Activated naive CD8-positive, alpha-beta T cell treated with anti-CD3 and anti-CD28 coated beads, Interleukin-2, amount 10 ng/mL, durations not matched to agents 7 days and 5 days (primary cell): Measurements from ENCODE around the gene HSBP1. TPM values are rescaled to one million over a fixed set of nuclear protein-coding genes. Genes with fewer than 3 reads are reported as not detected.

Experiments
- ATAC-seq: fragments of 150-1000 bp; cut with Tn5 transposase; one replicate; pipeline ENCODE4 v1.10.0; 2021; ENCODE audit warnings: low read depth, moderate library complexity
- POLR2A ChIA-PET: fragments of 350-600 bp; sonication (Branson Sonifier 250); formaldehyde crosslinking; loops from one replicate; lab custom pipeline; 2021; ENCODE audit warnings: antibody characterized with exemption; lab: Charles Lee
- DNase-seq: peaks from one replicate; pipeline ENCODE4 v3.0.0; 2021
- H3K27ac Mint-ChIP-seq: one replicate; pipeline ENCODE4 v1.8.0; 2022; ENCODE audit warnings: mild to moderate bottlenecking, mixed read lengths
- H3K27me3 Mint-ChIP-seq: one replicate; pipeline ENCODE4 v1.8.0; 2022; ENCODE audit warnings: mild to moderate bottlenecking, moderate library complexity, mixed read lengths
- H3K36me3 Mint-ChIP-seq: one replicate; pipeline ENCODE4 v1.8.0; 2021; ENCODE audit warnings: mild to moderate bottlenecking, mixed read lengths
- H3K4me1 Mint-ChIP-seq: one replicate; pipeline ENCODE4 v1.8.0; 2021; ENCODE audit warnings: mixed read lengths
- H3K4me3 Mint-ChIP-seq: one replicate; pipeline ENCODE4 v1.8.0; 2022; ENCODE audit warnings: mild to moderate bottlenecking, moderate library complexity, mixed read lengths
- H3K9me3 Mint-ChIP-seq: one replicate; pipeline ENCODE4 v1.8.0; 2021; ENCODE audit warnings: mixed read lengths
- total RNA-seq, 2 experiments: library from RNA; stranded (reverse); gene quantifications; one replicate each; pipeline ENCODE4 v1.2.3, GENCODE V29; 2021

HSBP1 gene
- total RNA-seq, 2 experiments from 2014 or later, result 56.4 to 63.2 TPM

DNA sequence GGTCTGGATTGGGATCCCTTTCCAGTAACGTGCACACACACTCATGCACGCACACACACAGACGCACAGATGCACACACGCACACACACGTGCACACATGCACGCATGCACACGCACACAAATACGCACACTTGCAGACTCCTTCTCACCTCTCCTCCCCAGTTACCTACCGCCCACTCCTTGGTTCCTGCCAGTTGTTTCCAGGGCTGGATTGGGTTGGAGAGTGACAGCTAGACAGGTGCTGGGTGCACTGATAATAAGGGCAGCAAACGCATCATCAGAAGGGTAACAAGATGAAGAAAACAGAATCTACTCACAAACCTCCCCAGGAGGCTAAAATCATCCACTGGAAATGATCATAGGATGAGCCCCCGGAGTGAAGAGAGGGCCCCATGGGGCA lies 45.0 kb downstream of the HSBP1 start:
- peaks cover 7% of the 10 kb centered on the region for H3K27me3 Mint-ChIP-seq
- H3K36me3 Mint-ChIP-seq, result no peaks in the 10 kb centered on the region
- H3K4me1 Mint-ChIP-seq, result no peaks in the 10 kb centered on the region
- POLR2A ChIA-PET, result no interaction called here
- peaks cover 1% of the 10 kb centered on the region for H3K9me3 Mint-ChIP-seq
- DNase-seq (no peak), ATAC-seq (no peak)
- no peak overlapping the region for H3K27ac Mint-ChIP-seq
- H3K4me3 Mint-ChIP-seq, result no peak overlapping the region

GRCh38 chr16:83853834-83854233 lies 46.1 kb downstream of the HSBP1 start:
- Mint-ChIP-seq H3K9me3 (peaks cover 1% of the 10 kb centered on the region), H3K27ac (no peak overlapping the region), H3K4me3 (no peak overlapping the region), H3K4me1 (no peaks in the 10 kb centered on the region), H3K36me3 (no peaks in the 10 kb centered on the region), H3K27me3 (peaks cover 6% of the 10 kb centered on the region)
- ATAC-seq, result no peak
- POLR2A ChIA-PET, result no interaction called here
- DNase-seq, result no peak

- Mint-ChIP-seq H3K4me3 (no peak overlapping the region), H3K4me1 (no peaks in the 10 kb centered on the region), H3K9me3 (peaks cover 1% of the 10 kb centered on the region), H3K27ac (no peak overlapping the region), H3K27me3 (peaks cover 4% of the 10 kb centered on the region), H3K36me3 (no peaks in the 10 kb centered on the region)
- POLR2A ChIA-PET, result no interaction called here
- ATAC-seq (no peak), DNase-seq (no peak)
Measured at GRCh38 chr16:83854420-83854819, 46.6 kb downstream of the HSBP1 start.

GRCh38 chr16:83856792-83857191 lies 49.0 kb downstream of the HSBP1 start:
- Mint-ChIP-seq H3K36me3 (no peaks in the 10 kb centered on the region), H3K27ac (no peak overlapping the region), H3K4me3 (no peak overlapping the region), H3K9me3 (peaks cover 1% of the 10 kb centered on the region), H3K27me3 (peaks cover 4% of the 10 kb centered on the region), H3K4me1 (no peaks in the 10 kb centered on the region)
- POLR2A ChIA-PET, result no interaction called here
- DNase-seq (no peak), ATAC-seq (no peak)

GRCh38 chr16:83859265-83859664 lies 51.5 kb downstream of the HSBP1 start:
- H3K36me3 Mint-ChIP-seq, result no peaks in the 10 kb centered on the region
- POLR2A ChIA-PET, result no interaction called here
- H3K27ac Mint-ChIP-seq, result no peak overlapping the region
- ATAC-seq, result no peak
- no peaks in the 10 kb centered on the region for H3K4me1 Mint-ChIP-seq
- peaks cover 4% of the 10 kb centered on the region for H3K27me3 Mint-ChIP-seq
- no peak for DNase-seq
- no peaks in the 10 kb centered on the region for H3K9me3 Mint-ChIP-seq
- no peak overlapping the region for H3K4me3 Mint-ChIP-seq

GRCh38 chr16:83862661-83863060 lies 54.9 kb downstream of the HSBP1 start:
- POLR2A ChIA-PET, result no interaction called here
- H3K27me3 Mint-ChIP-seq, result peaks cover 14% of the 10 kb centered on the region
- no peak overlapping the region for H3K4me3 Mint-ChIP-seq
- ATAC-seq (no peak), DNase-seq (no peak)
- H3K4me1 Mint-ChIP-seq, result no peaks in the 10 kb centered on the region
- H3K36me3 Mint-ChIP-seq, result no peaks in the 10 kb centered on the region
- no peak overlapping the region for H3K27ac Mint-ChIP-seq
- H3K9me3 Mint-ChIP-seq, result no peaks in the 10 kb centered on the region

- no peak overlapping the region for H3K27ac Mint-ChIP-seq
- H3K4me1 Mint-ChIP-seq, result no peaks in the 10 kb centered on the region
- DNase-seq (no peak), ATAC-seq (no peak)
- H3K9me3 Mint-ChIP-seq, result no peaks in the 10 kb centered on the region
- peaks cover 18% of the 10 kb centered on the region for H3K27me3 Mint-ChIP-seq
- H3K4me3 Mint-ChIP-seq, result no peak overlapping the region
- no peaks in the 10 kb centered on the region for H3K36me3 Mint-ChIP-seq
- POLR2A ChIA-PET, result no interaction called here
Measured at GRCh38 chr16:83863682-83864081, 55.9 kb downstream of the HSBP1 start.

Other genes with a start within 250 kb of the HSBP1 start
- gene MLYCD, start 91.1 kb downstream of the HSBP1 start, total RNA-seq, result 1 to 10 TPM; 6.1 to 7.0 TPM
- 1 to 10 TPM in 1 of 2 experiments, under 1 TPM in 1; 0.85 to 1.1 TPM for gene OSGIN1, start 145.3 kb downstream of the HSBP1 start, total RNA-seq
- not detected for gene NECAB2, start 160.3 kb downstream of the HSBP1 start, total RNA-seq
- gene SLC38A8, start 234.8 kb downstream of the HSBP1 start, total RNA-seq, result not detected